Activated CD4-positive, alpha-beta T cell treated with anti-CD3 and anti-CD28 coated beads, Interleukin-2, amount 50 U/mL, for 16 hours (primary cell): ENCODE results near the gene SLA2.
"Not testable (repeated sequence)": the region's sequence is repeated elsewhere in the genome, so short reads cannot be mapped to it uniquely, and the experiment has no call there.

Experiments
- DNase-seq: peaks from one replicate; pipeline ENCODE4 v3.0.0-alpha.2; 2020

Gene SLA2

GRCh38 chr20:36644706-36645095 lies 1.3 kb downstream of the SLA2 start:
- DNase-seq, result peak; percentile 58

GRCh38 chr20:36644032-36644705 lies 1.8 kb downstream of the SLA2 start:
- DNase-seq, result peak; percentile 67

GRCh38 chr20:36642136-36642535 lies 3.9 kb downstream of the SLA2 start:
- no peak for DNase-seq

DNA sequence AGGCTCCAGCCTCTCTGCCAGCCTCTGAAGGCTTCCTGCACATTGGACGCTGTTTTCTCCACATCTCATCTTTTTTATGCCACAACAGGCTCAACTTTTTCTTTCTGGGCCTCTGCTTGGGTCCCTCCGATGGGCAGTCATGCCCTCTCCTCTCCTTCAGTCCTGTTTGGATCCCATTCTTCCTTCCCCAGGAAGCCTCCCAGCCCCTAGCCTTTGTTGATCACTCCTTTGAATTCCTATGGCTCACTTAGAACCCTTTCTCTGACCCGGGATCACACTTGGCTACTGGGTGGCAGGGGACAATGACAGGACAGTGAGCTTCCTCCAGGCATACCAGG lies 4.5 kb downstream of the SLA2 start:
- DNase-seq, result no peak

DNA sequence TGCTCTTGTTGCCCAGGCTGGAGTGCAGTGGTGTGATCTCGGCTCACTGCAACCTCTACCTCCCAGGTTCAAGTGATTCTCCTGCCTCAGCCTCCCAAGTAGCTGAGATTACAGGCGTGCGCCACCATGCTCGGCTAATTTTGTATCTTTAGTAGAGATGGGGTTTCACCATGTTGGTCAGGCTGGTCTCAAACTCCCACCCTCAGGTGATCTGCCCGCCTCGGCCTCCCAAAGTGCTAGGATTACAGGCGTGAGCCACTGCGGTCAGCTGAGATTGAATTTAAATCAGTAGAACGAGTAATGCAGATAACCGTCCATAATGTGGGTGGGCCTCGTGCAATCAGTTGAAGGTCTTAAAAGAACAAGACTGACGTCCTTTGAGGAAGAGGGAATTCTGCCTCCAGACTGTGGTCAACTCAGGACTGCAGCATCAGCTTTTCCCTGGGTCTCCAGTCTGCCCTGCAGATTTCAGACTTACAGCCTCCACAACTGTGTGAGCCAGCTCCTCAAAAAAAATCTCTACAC lies 7.1 kb downstream of the SLA2 start:
- not testable (repeated sequence) for DNase-seq

DNA sequence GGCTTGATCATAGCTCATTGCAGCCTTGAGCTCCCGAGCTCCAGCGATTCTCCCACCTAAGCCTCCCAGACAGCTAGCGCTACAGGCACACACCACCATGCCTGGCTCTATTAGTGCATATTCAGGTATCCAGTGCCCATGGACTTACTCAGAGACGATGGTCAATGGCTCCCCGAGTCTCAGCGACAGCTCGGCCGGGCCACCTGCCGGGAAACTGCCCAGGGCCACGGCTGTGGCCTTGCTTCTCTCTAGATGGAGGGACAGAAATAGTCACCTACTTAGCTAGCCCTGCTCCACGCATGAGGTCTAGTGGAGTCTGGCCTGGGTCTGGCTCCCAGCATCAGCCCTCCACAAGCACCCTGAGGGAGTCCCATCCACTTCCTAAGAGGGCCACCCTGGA lies 11.7 kb downstream of the SLA2 start:
- DNase-seq, result no peak

DNA sequence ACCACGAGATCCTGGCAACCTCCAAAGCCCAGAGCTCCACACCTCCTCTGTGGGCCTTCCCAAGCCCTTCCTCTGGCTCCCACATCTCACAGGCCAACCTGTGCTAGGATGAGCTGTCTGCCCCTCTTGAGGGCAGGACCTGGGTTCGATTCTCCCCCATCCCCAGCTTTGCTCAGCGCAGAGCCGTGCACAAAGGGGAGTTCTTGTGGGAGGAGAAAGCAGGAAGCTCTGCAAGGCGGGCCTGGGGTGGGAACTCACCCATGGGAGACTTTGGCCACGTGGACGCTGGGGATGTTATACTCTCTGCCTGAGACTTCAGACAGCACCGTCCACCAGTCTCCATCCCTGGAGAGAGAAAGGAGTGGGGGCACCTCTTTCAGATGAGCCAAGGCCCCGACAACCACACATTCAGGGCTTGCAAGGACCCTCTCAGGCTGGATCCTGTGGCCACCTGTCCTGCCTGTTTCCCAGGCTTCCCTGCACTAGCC lies 12.7 kb downstream of the SLA2 start:
- DNase-seq, result no peak

DNA sequence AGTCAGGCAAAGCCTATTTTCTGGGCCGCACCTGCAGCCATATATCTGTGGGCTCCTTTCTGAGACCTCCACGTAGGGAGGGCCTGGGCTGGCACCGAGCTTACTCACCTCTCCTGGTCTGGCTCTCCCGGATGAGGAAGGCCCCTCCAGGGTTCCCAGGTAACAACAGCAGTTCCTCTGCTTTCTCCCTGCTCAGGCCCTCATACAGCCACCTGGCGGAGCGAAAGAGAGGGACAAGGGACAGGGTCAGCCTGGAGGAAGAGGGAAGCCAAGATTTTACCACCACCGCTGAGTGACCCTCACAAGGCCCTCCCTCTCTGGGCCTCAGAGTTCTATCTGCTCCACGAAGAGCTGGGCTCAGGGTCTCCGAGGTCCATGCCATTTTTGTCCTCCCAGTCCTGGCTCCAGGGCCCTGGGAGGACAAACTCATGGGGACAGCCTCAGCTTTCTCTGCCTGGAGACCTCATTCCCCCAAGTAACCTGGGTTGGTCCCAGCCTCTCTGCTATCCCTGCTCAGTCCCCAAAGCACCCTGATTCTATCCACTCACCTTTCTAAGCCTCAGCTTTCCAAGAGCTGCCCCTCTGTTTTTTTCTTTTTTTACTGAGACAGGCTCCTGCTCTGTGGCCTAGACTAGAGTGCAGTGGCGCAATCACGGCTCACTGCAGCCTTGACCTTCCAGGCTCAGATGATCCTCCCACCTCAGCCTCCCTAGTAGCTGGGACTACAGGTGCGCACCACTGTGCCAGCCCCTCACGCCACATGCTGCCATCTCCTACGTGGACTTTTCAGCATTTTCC lies 13.3 kb downstream of the SLA2 start:
- DNase-seq, result no peak

GRCh38 chr20:36632147-36632486 lies 13.9 kb downstream of the SLA2 start:
- DNase-seq, result no peak

DNA sequence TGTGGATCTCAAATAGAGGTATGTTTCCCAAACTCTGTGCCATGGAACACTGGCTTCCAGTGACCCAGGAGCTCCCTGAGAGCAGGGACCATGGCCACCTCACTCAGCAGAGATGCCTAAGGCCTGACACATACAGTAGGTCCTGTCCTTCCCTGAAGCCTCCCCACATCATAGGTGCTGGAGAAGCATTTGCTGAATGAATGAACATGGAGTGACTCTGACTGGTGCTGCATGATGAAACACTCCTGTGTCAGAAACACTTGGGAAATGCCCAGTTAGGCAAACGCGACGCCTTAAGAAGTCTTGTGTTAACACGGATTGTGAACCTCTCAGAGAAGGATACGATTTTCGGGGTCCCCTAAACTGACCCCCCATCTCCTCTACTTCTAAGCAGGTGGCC lies 14.3 kb downstream of the SLA2 start:
- no peak for DNase-seq

DNA sequence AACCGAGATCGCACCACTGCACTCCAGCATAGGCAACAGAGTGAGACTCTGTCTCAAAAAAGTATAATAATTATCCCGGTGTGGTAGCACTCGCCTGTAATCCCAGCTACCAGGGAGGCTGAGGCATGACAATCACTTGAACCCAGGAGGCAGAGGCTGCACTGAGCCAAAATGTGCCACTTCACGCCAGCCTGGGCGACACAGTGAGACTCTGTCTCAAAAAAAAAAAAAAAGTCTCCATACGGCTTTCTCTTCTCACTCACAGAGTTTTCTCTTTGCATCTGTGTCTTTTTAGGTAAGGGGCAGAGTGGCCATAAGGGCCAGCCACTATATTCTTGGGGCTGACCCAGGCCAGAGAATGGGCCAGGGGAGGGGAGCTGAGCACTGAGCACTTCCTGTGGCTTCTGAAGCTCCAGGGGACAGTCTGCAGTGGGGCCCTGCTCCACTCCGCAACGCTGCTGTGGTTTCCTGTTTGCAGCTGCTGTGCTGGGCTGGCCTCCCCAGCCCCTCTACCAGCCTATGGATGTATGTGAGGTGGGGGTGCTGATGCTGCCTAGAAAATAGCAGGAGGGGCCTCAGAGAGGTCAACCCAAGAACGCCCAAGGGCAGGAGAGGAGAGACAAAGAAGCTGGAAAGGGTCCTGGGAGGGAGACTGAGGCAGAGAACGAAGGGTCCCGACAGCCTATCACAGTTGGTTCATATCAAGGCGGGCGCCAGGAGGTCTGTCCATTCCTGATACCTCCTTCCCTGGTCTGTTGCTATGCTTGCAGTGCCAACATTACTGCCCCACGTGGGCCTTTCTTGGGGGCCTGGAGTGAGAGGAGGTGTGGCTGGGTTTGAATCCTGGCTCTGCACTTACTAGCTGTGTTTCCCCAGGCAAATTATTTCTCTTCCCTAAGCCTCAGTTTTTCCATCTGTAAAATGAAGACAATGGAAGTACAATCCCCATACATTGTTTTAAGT lies 16.0 kb downstream of the SLA2 start:
- DNase-seq, result peak; percentile 69

GRCh38 chr20:36628076-36628475 lies 17.9 kb downstream of the SLA2 start:
- no peak for DNase-seq

GRCh38 chr20:36624944-36625324 lies 21.1 kb downstream of the SLA2 start:
- no peak for DNase-seq

DNA sequence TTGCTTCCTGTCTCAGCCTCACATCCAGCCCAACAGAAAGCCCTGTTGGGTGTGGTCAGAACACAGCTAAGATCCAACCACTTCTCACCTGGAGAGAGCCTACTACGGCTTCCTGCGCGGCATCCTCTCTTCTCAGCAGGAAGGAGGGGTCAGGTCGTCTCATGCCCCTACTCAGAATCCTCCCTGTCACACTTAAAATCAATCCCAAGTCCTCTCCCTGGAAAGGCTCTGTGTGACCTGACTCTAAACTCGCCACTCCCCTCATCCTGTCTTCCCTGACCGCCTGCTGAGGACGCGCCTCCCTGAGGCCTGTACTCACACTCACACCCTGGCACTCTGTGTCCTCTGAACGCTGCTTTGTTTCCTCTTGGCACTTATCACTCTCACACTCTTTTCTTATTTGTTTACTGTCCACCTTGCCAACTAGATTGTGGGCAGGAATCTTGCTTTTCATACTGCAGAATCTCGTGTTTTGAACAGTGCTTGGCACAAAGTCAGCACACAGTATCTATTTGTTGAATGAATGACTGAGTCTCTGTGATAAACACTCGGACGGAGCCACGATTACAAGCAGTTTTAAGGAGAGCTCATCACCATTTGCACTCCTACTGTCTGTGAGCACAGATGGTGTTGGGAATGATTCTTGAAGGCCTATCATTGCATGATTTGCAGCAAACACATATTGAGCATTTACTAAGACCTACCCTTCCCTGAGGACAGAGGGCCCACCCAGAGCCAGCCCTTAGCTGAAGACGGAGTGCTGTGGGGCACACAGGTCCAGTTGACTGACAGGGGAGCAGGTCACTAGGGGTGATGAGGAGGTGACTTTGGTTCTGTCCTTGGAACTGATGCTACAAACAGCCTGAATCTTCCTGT lies 21.7 kb downstream of the SLA2 start:
- DNase-seq, result no peak

GRCh38 chr20:36623444-36623843 lies 22.6 kb downstream of the SLA2 start:
- no peak for DNase-seq

GRCh38 chr20:36620917-36621316 lies 25.1 kb downstream of the SLA2 start:
- DNase-seq, result no peak

GRCh38 chr20:36614781-36615557 lies 31.0 kb downstream of the SLA2 start:
- DNase-seq, result no peak

- no peak for DNase-seq
These were observed 32.0 kb downstream of the SLA2 start for GRCh38 chr20:36613974-36614373.

DNA sequence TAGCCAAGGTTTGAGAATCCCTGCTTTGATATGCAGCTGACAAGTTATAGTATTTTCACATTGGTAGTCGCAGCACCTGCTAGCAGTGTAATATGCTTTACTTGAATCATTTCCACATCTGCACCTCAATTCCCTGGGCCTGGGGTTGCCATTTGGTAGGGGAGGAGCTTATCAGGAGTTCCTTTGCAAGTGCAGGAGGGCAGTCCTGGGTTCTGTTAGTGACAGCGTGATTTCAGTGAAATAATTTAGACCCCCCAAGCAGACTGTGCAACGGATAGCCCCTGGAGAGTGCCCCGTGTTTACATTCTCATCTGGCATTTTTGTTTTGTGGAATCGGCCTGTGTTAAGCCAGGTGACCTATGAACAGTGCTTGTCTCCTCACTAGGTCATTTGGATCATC lies 34.4 kb downstream of the SLA2 start:
- no peak for DNase-seq

GRCh38 chr20:36608388-36608728 lies 37.6 kb downstream of the SLA2 start:
- DNase-seq, result not testable (repeated sequence)

GRCh38 chr20:36607586-36608387 lies 38.2 kb downstream of the SLA2 start:
- no peak for DNase-seq
